SK-N-SH (cell line): ENCODE measurements around the gene TMEM132E. TPM values are rescaled to one million over a fixed set of nuclear protein-coding genes. Genes with fewer than 3 reads are reported as not detected.

Experiments
- CTCF ChIA-PET: fragments of 300-600, 350-600 bp; formaldehyde crosslinking; extraction: SDS; loops from one replicate; lab custom pipeline; 2021; lab: Yijun Ruan, JAX
- POLR2A ChIA-PET: fragments of 350-600 bp; sonication (Branson Sonifier 250); formaldehyde crosslinking; extraction: SDS; loops from one replicate; lab custom pipeline; 2020; ENCODE audit warnings: antibody characterized with exemption, inconsistent platforms; lab: Yijun Ruan, JAX
- DNase-seq: peaks from one replicate; pipeline ENCODE4 v3.0.0; 2012
- H2AFZ ChIP-seq: fragments of 200-600 bp; sonication (generic); 2 replicates; pipeline ENCODE4 v1.8.1; 2016; ENCODE audit warnings: antibody characterized with exemption, mild to moderate bottlenecking, low read depth
- H3F3A ChIP-seq: fragments of 200-600 bp; sonication (generic); replicated peaks from 2 replicates; pipeline ENCODE3; 2016; ENCODE audit warnings: antibody characterized with exemption, mild to moderate bottlenecking; ENCODE audit not compliant: insufficient read depth
- H3K27ac ChIP-seq, 2 experiments: fragments of 200-500 bp in 1 of 2; fragments of 200-600 bp in 1 of 2; sonication (Bioruptor generic) in 1 of 2; sonication (generic), shearing (Covaris generic) in 1 of 2; 2 replicates each; pipeline versions ENCODE4 v1.5.1 to v1.6.1; 2014 to 2016; ENCODE audit warnings: low read depth in 2 of 2, inconsistent platforms in 1 of 2, low read length in 1 of 2, mild to moderate bottlenecking in 1 of 2, mixed read lengths in 1 of 2
- H3K27me3 ChIP-seq: fragments of 200-600 bp; sonication (generic), shearing (Covaris generic); 2 replicates; pipeline ENCODE4 v1.6.1; 2016; ENCODE audit warnings: mixed run types; ENCODE audit not compliant: insufficient read depth
- H3K36me3 ChIP-seq, 2 experiments: fragments of 200-500 bp in 1 of 2; fragments of 200-600 bp in 1 of 2; sonication (Bioruptor generic) in 1 of 2; sonication (generic) in 1 of 2; replicated peaks in 1 of 2; 2 replicates each; pipeline versions ENCODE3 to v1.5.1; 2014 to 2016; ENCODE audit warnings: low read length in 1 of 2, mild to moderate bottlenecking in 1 of 2; ENCODE audit not compliant: insufficient read depth in 2 of 2, control insufficient read depth in 1 of 2
- H3K4me1 ChIP-seq, 2 experiments: fragments of 200-500 bp in 1 of 2; fragments of 200-600 bp in 1 of 2; sonication (Bioruptor generic) in 1 of 2; sonication (generic), shearing (Covaris generic) in 1 of 2; 2 replicates each; pipeline versions ENCODE4 v1.5.1 to v1.6.1; 2014 to 2016; ENCODE audit warnings: low read depth in 1 of 2, low read length in 1 of 2, mixed run types in 1 of 2; ENCODE audit not compliant: insufficient read depth in 2 of 2, control insufficient read depth in 1 of 2
- H3K4me2 ChIP-seq: fragments of 200-600 bp; sonication (generic), shearing (Covaris generic); 2 replicates; pipeline ENCODE4 v1.6.1; 2017; ENCODE audit warnings: mixed run types
- H3K4me3 ChIP-seq, 2 experiments: fragments of 200-500 bp in 1 of 2; fragments of 200-600 bp in 1 of 2; sonication (Bioruptor generic) in 1 of 2; sonication (generic), shearing (Covaris generic) in 1 of 2; 2 replicates each; pipeline versions ENCODE4 v1.5.1 to v1.8.1; 2014 to 2016; ENCODE audit warnings: low read depth in 2 of 2, inconsistent platforms in 1 of 2, low read length in 1 of 2, mild to moderate bottlenecking in 1 of 2, mixed read lengths in 1 of 2, moderate library complexity in 1 of 2
- H3K79me2 ChIP-seq: fragments of 200-600 bp; sonication (generic); 2 replicates; pipeline ENCODE4 v1.8.1; 2017; ENCODE audit warnings: mild to moderate bottlenecking; ENCODE audit not compliant: insufficient read depth
- H3K9ac ChIP-seq: fragments of 200-600 bp; sonication (generic); 2 replicates; pipeline ENCODE4 v1.6.1; 2017; ENCODE audit warnings: mixed run types
- H3K9me2 ChIP-seq: fragments of 200-600 bp; sonication (generic); 2 replicates; pipeline ENCODE4 v1.6.1; 2017; ENCODE audit warnings: mixed run types
- H3K9me3 ChIP-seq: fragments of 200-600 bp; sonication (generic); 2 replicates; pipeline ENCODE4 v1.6.1; 2017; ENCODE audit warnings: mixed run types, mild to moderate bottlenecking, moderate library complexity
- H4K20me1 ChIP-seq: fragments of 200-600 bp; sonication (generic); 2 replicates; pipeline ENCODE4 v1.6.1; 2017; ENCODE audit warnings: mild to moderate bottlenecking, mixed run types; ENCODE audit not compliant: insufficient read depth
- EP300 ChIP-seq, 2 experiments: IDR thresholded peaks; 2 replicates each; pipeline versions ENCODE4 v1.4.0 to v1.6.1; 2012; ENCODE audit warnings: borderline replicate concordance in 1 of 2, low read depth in 1 of 2, low read length in 1 of 2
- EZH2phosphoT487 ChIP-seq: fragments of 200-600 bp; sonication (generic); IDR thresholded peaks from 2 replicates; pipeline ENCODE4 v1.6.1; 2017; ENCODE audit warnings: low read depth, mixed run types, mild to moderate bottlenecking, antibody characterized with exemption, moderate library complexity, borderline replicate concordance
- GATA2 ChIP-seq: sonication (generic); formaldehyde crosslinking; IDR thresholded peaks from 2 replicates; pipeline ENCODE4 v1.5.0; 2020; ENCODE audit warnings: mild to moderate bottlenecking, missing genetic modification reagents
- JUND ChIP-seq: IDR thresholded peaks from 2 replicates; pipeline ENCODE4 v1.4.0; 2012
- NFIC ChIP-seq: IDR thresholded peaks from 2 replicates; pipeline ENCODE4 v1.4.0; 2012; ENCODE audit warnings: borderline replicate concordance
- RXRA ChIP-seq: IDR thresholded peaks from 2 replicates; pipeline ENCODE4 v1.4.0; 2012; ENCODE audit warnings: low read depth, mild to moderate bottlenecking, borderline replicate concordance
- SMC3 ChIP-seq: IDR thresholded peaks from 2 replicates; pipeline ENCODE4 v1.6.1; 2012; ENCODE audit warnings: low read depth, low read length, improper control_type of control experiment
- TAF1 ChIP-seq: IDR thresholded peaks from 2 replicates; pipeline ENCODE4 v1.6.1; 2012; ENCODE audit warnings: low read depth, mild to moderate bottlenecking, low read length, moderate library complexity, borderline replicate concordance
- WGBS: methylation state at CpG from one replicate; pipeline ENCODE4 v1.1.6; 2017; ENCODE audit warnings: low lambda C conversion rate; 5-methylcytosine and 5-hydroxymethylcytosine counted together
- polyA plus RNA-seq, 3 experiments: library from polyadenylated mRNA; depleted of rRNA; stranded (reverse); fragments of >200 nt; gene quantifications; 2 replicates each; pipeline ENCODE4 v1.2.3, GENCODE V29; 2012
- TF ChIP-seq, protein P1 (sequence below): fragments of 150-350 bp; IDR thresholded peaks from 2 replicates; pipeline ENCODE4 v1.6.1; 2016; ENCODE audit warnings: mild to moderate bottlenecking, low read depth, low read length
- TF ChIP-seq, protein P2 (sequence below): IDR thresholded peaks from 2 replicates; pipeline ENCODE4 v1.6.1; 2012; ENCODE audit warnings: mild to moderate bottlenecking, low read depth, low read length, moderate library complexity
- TF ChIP-seq, protein P3 (sequence below): IDR thresholded peaks from 2 replicates; pipeline ENCODE4 v1.4.0; 2012; ENCODE audit warnings: low read depth, borderline replicate concordance

The TMEM132E gene
- polyA plus RNA-seq, 1 of the 3 experiments (the other 2 are of a cell fraction), result not detected

DNA sequence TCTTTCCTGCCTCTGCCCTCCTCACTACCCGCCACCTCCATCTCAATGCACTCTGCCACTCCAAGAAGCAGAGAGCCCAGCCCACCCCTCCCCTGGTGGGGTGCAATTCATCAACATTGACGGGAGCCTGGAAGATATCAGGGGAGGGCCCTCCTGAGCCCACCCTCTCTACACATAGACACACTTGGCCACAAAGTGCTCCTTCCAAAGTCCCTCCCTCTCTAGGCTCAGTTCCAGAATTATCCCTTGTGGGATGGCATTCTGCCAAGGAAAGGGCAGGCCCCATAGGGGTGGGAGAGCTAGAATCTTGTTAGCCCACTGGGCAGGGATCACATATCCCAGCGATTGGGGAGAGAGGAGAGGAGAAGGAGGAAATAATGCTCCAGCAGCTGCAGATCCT, 66.2 kb downstream of the TMEM132E start:
- Histone ChIP-seq H3K4me3 (no peak overlapping the region), H3K79me2 (no peaks in the 10 kb centered on the region), H3K9me3 (no peaks in the 10 kb centered on the region), H3K27ac (no peak overlapping the region), H3K36me3 (no peaks in the 10 kb centered on the region), H3K4me1 (peaks cover 0 to 33% of the 10 kb centered on the region in 2 experiments; a peak in 2 of 4 replicates), H3K4me2 (no peak overlapping the region), H2AFZ (no peak overlapping the region), H3F3A (no peaks in the 10 kb centered on the region), H3K9ac (no peak overlapping the region), H3K9me2 (no peaks in the 10 kb centered on the region), H4K20me1 (no peaks in the 10 kb centered on the region), H3K27me3 (no peaks in the 10 kb centered on the region)
- peak; percentile 79 for DNase-seq
- POLR2A ChIA-PET, result no interaction called here
- TF ChIP-seq GATA2 (CRISPR knock-in tag) (peak; percentile 68; the same call in 1 of the 2 replicates), EZH2phosphoT487 (no peak), EP300 (IDR thresholded peaks at IDR 0.05; ENCODE audit: borderline replicate concordance in 1 of 2, low read depth in 1 of 2, low read length in 1 of 2) (0 out of 4 replicates have a peak, but pooled peaks of 1 of the 2 experiments have one; percentile 43), JUND (no peak), SMC3 (no peak), TAF1 (no peak), NFIC (no peak), RXRA (no peak)
- TF ChIP-seq, protein P1, sequence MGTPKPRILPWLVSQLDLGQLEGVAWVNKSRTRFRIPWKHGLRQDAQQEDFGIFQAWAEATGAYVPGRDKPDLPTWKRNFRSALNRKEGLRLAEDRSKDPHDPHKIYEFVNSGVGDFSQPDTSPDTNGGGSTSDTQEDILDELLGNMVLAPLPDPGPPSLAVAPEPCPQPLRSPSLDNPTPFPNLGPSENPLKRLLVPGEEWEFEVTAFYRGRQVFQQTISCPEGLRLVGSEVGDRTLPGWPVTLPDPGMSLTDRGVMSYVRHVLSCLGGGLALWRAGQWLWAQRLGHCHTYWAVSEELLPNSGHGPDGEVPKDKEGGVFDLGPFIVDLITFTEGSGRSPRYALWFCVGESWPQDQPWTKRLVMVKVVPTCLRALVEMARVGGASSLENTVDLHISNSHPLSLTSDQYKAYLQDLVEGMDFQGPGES, result no peak
- TF ChIP-seq, protein P2, sequence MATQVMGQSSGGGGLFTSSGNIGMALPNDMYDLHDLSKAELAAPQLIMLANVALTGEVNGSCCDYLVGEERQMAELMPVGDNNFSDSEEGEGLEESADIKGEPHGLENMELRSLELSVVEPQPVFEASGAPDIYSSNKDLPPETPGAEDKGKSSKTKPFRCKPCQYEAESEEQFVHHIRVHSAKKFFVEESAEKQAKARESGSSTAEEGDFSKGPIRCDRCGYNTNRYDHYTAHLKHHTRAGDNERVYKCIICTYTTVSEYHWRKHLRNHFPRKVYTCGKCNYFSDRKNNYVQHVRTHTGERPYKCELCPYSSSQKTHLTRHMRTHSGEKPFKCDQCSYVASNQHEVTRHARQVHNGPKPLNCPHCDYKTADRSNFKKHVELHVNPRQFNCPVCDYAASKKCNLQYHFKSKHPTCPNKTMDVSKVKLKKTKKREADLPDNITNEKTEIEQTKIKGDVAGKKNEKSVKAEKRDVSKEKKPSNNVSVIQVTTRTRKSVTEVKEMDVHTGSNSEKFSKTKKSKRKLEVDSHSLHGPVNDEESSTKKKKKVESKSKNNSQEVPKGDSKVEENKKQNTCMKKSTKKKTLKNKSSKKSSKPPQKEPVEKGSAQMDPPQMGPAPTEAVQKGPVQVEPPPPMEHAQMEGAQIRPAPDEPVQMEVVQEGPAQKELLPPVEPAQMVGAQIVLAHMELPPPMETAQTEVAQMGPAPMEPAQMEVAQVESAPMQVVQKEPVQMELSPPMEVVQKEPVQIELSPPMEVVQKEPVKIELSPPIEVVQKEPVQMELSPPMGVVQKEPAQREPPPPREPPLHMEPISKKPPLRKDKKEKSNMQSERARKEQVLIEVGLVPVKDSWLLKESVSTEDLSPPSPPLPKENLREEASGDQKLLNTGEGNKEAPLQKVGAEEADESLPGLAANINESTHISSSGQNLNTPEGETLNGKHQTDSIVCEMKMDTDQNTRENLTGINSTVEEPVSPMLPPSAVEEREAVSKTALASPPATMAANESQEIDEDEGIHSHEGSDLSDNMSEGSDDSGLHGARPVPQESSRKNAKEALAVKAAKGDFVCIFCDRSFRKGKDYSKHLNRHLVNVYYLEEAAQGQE, result no peak
- TF ChIP-seq, protein P3, sequence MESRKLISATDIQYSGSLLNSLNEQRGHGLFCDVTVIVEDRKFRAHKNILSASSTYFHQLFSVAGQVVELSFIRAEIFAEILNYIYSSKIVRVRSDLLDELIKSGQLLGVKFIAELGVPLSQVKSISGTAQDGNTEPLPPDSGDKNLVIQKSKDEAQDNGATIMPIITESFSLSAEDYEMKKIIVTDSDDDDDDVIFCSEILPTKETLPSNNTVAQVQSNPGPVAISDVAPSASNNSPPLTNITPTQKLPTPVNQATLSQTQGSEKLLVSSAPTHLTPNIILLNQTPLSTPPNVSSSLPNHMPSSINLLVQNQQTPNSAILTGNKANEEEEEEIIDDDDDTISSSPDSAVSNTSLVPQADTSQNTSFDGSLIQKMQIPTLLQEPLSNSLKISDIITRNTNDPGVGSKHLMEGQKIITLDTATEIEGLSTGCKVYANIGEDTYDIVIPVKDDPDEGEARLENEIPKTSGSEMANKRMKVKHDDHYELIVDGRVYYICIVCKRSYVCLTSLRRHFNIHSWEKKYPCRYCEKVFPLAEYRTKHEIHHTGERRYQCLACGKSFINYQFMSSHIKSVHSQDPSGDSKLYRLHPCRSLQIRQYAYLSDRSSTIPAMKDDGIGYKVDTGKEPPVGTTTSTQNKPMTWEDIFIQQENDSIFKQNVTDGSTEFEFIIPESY, result no peak
- 5% methylated on average over 3 of the region's 3 CpGs for WGBS
- CTCF ChIA-PET, result interaction anchor here (0.6 to 2.6 kb wide), 7 partner anchors 64 to 475 kb away, joined by 3 to 10 read pairs (median 3); no protein-coding TSS in a partner anchor
